ENCODE results near the gene PHACTR1. TPM values are rescaled to one million over a fixed set of nuclear protein-coding genes. Genes with fewer than 3 reads are reported as not detected.

The PHACTR1 gene
- total and polyA plus RNA-seq, 9 of the 15 experiments (the other 6 are each of a cell fraction or from before 2014, with no cell fraction given), result 11.5 to 32.6 (median 22.0) TPM

DNA sequence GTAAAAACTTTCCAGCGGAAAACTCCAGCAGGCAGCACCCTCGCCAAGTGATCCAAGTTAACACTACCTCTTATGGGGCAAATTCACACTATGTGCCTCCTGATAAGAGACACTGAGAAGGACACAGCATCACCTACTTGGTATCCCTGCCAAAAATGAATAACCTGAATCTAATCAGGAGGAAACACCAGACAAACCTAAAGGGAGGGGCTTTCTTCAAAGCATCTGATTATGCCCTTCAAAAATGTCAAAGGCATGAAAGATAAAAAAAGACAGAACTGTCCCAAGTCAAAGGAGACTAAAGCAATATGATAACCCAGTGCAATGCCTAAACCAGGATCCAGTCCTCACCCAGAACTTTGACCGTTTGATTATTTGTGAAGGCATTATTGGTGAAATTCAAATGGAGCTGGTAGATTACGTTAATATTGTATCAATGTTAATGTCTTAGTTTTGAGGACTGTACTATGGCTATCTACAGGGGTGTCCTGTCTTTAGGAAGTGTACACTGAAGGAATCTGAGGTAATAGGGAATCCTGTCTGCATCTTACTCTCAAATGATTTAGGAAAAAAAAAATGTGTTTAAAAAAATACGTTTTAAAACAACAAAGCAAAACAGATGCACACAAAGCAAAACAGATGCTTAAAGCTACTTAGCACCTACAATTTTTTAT, 603.5 kb downstream of the PHACTR1 start (continued):
- TF ChIP-seq TAF1 (IDR thresholded peaks at IDR 0.05; ENCODE audit: control insufficient read depth, extremely low read depth, insufficient read depth, low read length, severe bottlenecking), result no peak
- 0 out of 2 replicates have a peak, but pooled peaks have one; percentile 55 for TF ChIP-seq NBN (IDR thresholded peaks at IDR 0.05; ENCODE audit: low read depth)
- TF ChIP-seq, protein P1, sequence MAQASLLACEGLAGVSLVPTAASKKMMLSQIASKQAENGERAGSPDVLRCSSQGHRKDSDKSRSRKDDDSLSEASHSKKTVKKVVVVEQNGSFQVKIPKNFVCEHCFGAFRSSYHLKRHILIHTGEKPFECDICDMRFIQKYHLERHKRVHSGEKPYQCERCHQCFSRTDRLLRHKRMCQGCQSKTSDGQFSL (CRISPR knock-in tag; IDR thresholded peaks at IDR 0.05), result no peak
- TF ChIP-seq, protein P1 (tag; IDR thresholded peaks at IDR 0.05), result no peak
- TF ChIP-seq, protein P2, sequence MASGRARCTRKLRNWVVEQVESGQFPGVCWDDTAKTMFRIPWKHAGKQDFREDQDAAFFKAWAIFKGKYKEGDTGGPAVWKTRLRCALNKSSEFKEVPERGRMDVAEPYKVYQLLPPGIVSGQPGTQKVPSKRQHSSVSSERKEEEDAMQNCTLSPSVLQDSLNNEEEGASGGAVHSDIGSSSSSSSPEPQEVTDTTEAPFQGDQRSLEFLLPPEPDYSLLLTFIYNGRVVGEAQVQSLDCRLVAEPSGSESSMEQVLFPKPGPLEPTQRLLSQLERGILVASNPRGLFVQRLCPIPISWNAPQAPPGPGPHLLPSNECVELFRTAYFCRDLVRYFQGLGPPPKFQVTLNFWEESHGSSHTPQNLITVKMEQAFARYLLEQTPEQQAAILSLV (tag; IDR thresholded peaks at IDR 0.05), result no peak
- TF ChIP-seq SMARCA4 (IDR thresholded peaks at IDR 0.05), result peak; percentile 93
- no peak for TF ChIP-seq COPS2 (conservative IDR thresholded peaks at IDR 0.05)
- no peak for TF ChIP-seq TCFL5 (CRISPR knock-in tag; conservative IDR thresholded peaks at IDR 0.05)
- no peak for TF ChIP-seq PRMT5 (CRISPR knock-in tag; IDR thresholded peaks at IDR 0.05)
- TF ChIP-seq HDAC3 (IDR thresholded peaks at IDR 0.05; ENCODE audit: borderline replicate concordance, partially characterized antibody), result peak; percentile 53
- no peak for TF ChIP-seq HLTF (IDR thresholded peaks at IDR 0.05)
- peak; percentile 98 for TF ChIP-seq CTBP1 (IDR thresholded peaks at IDR 0.05; ENCODE audit: borderline replicate concordance)
- no peak for TF ChIP-seq CBX8 (IDR thresholded peaks at IDR 0.05; ENCODE audit: borderline replicate concordance, extremely low read depth, low read depth, low read length, poor library complexity, severe bottlenecking)
- peak; percentile 90 for TF ChIP-seq ESRRA (IDR thresholded peaks at IDR 0.05; ENCODE audit: borderline replicate concordance, low read depth)
- no peak for TF ChIP-seq PHF21A (IDR thresholded peaks at IDR 0.05; ENCODE audit: borderline replicate concordance, low read depth)
- TF ChIP-seq FOSL1 (tag; conservative IDR thresholded peaks at IDR 0.05), result peak; percentile 54; the same call in 1 of the 2 replicates
- peak; percentile 19; the same call in 1 of the 2 replicates for TF ChIP-seq RNF2 (IDR thresholded peaks at IDR 0.05)
- no peak for TF ChIP-seq ZNF217 (CRISPR knock-in tag; IDR thresholded peaks at IDR 0.05)
- no peak for TF ChIP-seq CTCFL (IDR thresholded peaks at IDR 0.05; ENCODE audit: borderline replicate concordance, insufficient read depth, low read depth, low read length, poor library complexity, severe bottlenecking)
- TF ChIP-seq ZNF583 (CRISPR knock-in tag; IDR thresholded peaks at IDR 0.05), result no peak
- no peak; the same call in 1 of the 2 replicates for TF ChIP-seq EGR1 (conservative IDR thresholded peaks at IDR 0.05)
- no peak for TF ChIP-seq ZNF140 (CRISPR knock-in tag; IDR thresholded peaks at IDR 0.05)
- peak; percentile 52 for TF ChIP-seq VEZF1 (CRISPR knock-in tag; IDR thresholded peaks at IDR 0.05)
